Breast epithelium (tissue), 4 donors: Measurements from ENCODE around the gene ZNF385A. TPM values are rescaled to one million over a fixed set of nuclear protein-coding genes. Genes with fewer than 3 reads are reported as not detected.

Experiments
- DNase-seq, 2 donors: peaks; one replicate each; pipeline ENCODE4 v3.0.0-alpha.2; 2019; ENCODE audit warnings: low spot score in 2 of 2
- H3K27ac ChIP-seq, 2 donors: fragments of 200-600 bp; sonication (generic) in 1 of 2; one replicate each; pipeline ENCODE4 v1.5.1; 2016 to 2019; ENCODE audit warnings: mild to moderate bottlenecking in 1 of 2
- H3K27me3 ChIP-seq, 2 donors: fragments of 200-600 bp; sonication (generic) in 1 of 2; one replicate each; pipeline versions ENCODE4 v1.5.1 to v1.6.0; 2017 to 2019; ENCODE audit warnings: control low read depth in 1 of 2, mild to moderate bottlenecking in 1 of 2
- H3K36me3 ChIP-seq: fragments of 200-600 bp; one replicate; pipeline ENCODE4 v1.5.1; 2019
- H3K4me1 ChIP-seq, 2 donors: fragments of 200-600 bp; sonication (generic); one replicate each; pipeline ENCODE4 v1.5.1; 2016 to 2019; ENCODE audit warnings: control low read depth in 1 of 2
- H3K4me3 ChIP-seq, 3 donors: fragments of 200-600 bp; sonication (generic); 1 replicate in 2 of 3; 2 replicates in 1 of 3; pipeline ENCODE4 v1.5.1; 2016 to 2019; ENCODE audit warnings: mild to moderate bottlenecking in 3 of 3, moderate library complexity in 2 of 3
- H3K9me3 ChIP-seq, 2 donors: fragments of 200-600 bp; sonication (generic) in 1 of 2; one replicate each; pipeline ENCODE4 v1.5.1; 2016 to 2019; ENCODE audit warnings: control low read depth in 1 of 2
- POLR2A ChIP-seq: fragments of 450-650 bp; IDR thresholded peaks from one replicate; pipeline ENCODE4 v1.6.1; 2016; ENCODE audit warnings: antibody characterized with exemption, mild to moderate bottlenecking, moderate library complexity
- POLR2AphosphoS5 ChIP-seq, 3 donors: sonication (generic); formaldehyde crosslinking; IDR thresholded peaks; one replicate each; pipeline ENCODE4 v1.6.1; 2017; ENCODE audit warnings: antibody characterized with exemption in 3 of 3
- intact Hi-C: fragments of 100-400 bp; cut with DNase I; formaldehyde crosslinking; loops from one replicate; pipeline ENCODE4 v1.15.1; 2023; ENCODE audit warnings: low total_unique reads
- total RNA-seq, 3 donors: library from RNA; depleted of rRNA; stranded (reverse); fragments of >200 nt; gene quantifications; one replicate each; pipeline ENCODE4 v1.1.0, GENCODE V29; 2016
- TF ChIP-seq, protein P1 (sequence below), 3 donors: fragments of 450-650 bp; IDR thresholded peaks; one replicate each; pipeline ENCODE4 v1.5.1; 2016 to 2017; ENCODE audit warnings: antibody characterized with exemption in 3 of 3, mild to moderate bottlenecking in 3 of 3, moderate library complexity in 3 of 3

The ZNF385A gene
- total RNA-seq, 3 donors from 2014 or later: 8.9 to 18.4 (median 10.5) TPM

- intact Hi-C loops: no loop called here
- TF ChIP-seq POLR2AphosphoS5 (IDR thresholded peaks at IDR 0.05) (no peak), POLR2A (no peak)
- TF ChIP-seq, protein P1, sequence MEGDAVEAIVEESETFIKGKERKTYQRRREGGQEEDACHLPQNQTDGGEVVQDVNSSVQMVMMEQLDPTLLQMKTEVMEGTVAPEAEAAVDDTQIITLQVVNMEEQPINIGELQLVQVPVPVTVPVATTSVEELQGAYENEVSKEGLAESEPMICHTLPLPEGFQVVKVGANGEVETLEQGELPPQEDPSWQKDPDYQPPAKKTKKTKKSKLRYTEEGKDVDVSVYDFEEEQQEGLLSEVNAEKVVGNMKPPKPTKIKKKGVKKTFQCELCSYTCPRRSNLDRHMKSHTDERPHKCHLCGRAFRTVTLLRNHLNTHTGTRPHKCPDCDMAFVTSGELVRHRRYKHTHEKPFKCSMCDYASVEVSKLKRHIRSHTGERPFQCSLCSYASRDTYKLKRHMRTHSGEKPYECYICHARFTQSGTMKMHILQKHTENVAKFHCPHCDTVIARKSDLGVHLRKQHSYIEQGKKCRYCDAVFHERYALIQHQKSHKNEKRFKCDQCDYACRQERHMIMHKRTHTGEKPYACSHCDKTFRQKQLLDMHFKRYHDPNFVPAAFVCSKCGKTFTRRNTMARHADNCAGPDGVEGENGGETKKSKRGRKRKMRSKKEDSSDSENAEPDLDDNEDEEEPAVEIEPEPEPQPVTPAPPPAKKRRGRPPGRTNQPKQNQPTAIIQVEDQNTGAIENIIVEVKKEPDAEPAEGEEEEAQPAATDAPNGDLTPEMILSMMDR (IDR thresholded peaks at IDR 0.05): no peak
- Histone ChIP-seq H3K27me3 (no peaks in the 10 kb centered on the region), H3K27ac (peak overlapping the region; percentile 50 to 73), H3K4me1 (no peaks in the 10 kb centered on the region), H3K36me3 (no peaks in the 10 kb centered on the region), H3K4me3 (peak overlapping the region in 2 of 3 donors; percentile 21 to 32), H3K9me3 (no peaks in the 10 kb centered on the region)
- no peak for DNase-seq
Measured at GRCh38 chr12:54352022-54352531, 32.5 kb downstream of the ZNF385A start.

DNA sequence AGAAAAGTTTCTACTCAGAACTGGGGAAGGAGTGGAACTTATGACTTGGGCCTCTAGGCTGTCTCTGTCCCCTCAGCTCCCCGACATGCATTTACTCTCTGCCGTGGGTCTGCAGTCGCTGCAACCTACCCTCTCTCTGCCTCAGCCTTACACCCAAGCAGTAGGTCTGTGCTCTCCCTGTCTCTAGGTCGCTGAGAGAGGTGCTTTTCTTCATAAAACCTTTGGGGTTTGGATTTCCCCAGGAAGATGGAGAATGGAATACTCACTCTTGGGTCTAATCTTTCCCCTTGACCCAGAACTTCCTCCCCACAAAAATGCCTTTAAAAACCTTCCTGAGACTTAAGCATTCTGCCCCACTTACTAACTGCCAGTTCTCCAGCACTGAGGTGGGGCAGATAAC lies 33.2 kb downstream of the ZNF385A start:
- peak overlapping the region in 1 of 2 donors; percentile 50 for H3K27ac ChIP-seq

DNA sequence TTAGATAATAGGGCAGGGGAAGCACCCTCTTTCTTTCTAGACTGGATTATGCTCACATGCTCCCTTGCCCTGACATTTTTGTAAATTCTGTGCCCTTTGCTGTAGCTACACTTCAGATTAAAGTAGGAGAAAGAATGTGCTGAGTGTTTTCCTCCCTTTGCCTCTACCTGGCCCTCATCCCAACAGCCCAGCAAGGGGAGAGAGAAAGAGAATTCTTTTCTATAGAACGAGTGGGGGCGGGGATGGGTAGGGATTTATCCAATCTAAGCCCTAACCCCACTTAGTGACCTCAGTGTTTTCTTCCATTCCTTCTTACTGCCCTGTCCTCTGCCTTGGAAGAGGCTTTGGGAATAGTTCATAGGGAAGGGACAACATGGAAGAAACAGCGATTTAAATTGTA lies 33.8 kb downstream of the ZNF385A start:
- Histone ChIP-seq H3K4me3 (no peak overlapping the region), H3K4me1 (no peaks in the 10 kb centered on the region), H3K9me3 (no peaks in the 10 kb centered on the region), H3K36me3 (no peaks in the 10 kb centered on the region), H3K27me3 (no peaks in the 10 kb centered on the region), H3K27ac (no peak overlapping the region)
- TF ChIP-seq POLR2A (no peak), POLR2AphosphoS5 (IDR thresholded peaks at IDR 0.05) (no peak)
- TF ChIP-seq, protein P1 (IDR thresholded peaks at IDR 0.05): no peak
- intact Hi-C loops: no loop called here
- no peak for DNase-seq

More for the DNA sequence above, 33.2 kb downstream of the ZNF385A start:
- H3K4me1 ChIP-seq: no peaks in the 10 kb centered on the region
- H3K36me3 ChIP-seq: no peaks in the 10 kb centered on the region
- H3K4me3 ChIP-seq: no peak overlapping the region
- no peaks in the 10 kb centered on the region for H3K9me3 ChIP-seq
- no peak for DNase-seq
- no peaks in the 10 kb centered on the region for H3K27me3 ChIP-seq
- TF ChIP-seq POLR2A (no peak), POLR2AphosphoS5 (IDR thresholded peaks at IDR 0.05) (no peak)
- TF ChIP-seq, protein P1 (IDR thresholded peaks at IDR 0.05): no peak
- intact Hi-C loops: no loop called here

DNA sequence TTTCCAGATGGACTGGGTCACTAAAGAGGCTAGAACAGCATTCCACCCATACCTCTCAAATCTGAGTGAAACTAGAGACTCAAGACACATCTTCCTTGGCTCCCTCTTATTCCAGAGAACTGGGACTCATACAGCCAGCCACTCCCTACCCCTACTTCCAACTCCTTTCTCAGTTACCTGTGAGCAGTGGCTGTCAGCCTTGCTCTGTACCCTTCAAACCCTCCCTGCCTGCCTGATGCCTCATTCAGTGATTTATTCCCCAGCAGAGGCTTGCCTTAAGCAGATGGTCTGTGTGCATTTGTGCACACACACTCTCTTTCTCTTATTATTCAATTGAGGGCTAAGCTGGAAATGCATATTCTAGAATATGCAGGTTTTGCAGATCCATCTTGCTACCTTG lies 34.9 kb downstream of the ZNF385A start:
- no peaks in the 10 kb centered on the region for H3K9me3 ChIP-seq
- H3K27ac ChIP-seq: no peak overlapping the region
- peaks cover 6% of the 10 kb centered on the region for H3K36me3 ChIP-seq
- H3K4me1 ChIP-seq: no peaks in the 10 kb centered on the region
- no peak overlapping the region for H3K4me3 ChIP-seq
- intact Hi-C loops: no loop called here
- TF ChIP-seq POLR2A (no peak), POLR2AphosphoS5 (IDR thresholded peaks at IDR 0.05) (no peak)
- TF ChIP-seq, protein P1 (IDR thresholded peaks at IDR 0.05): no peak
- DNase-seq: no peak
- H3K27me3 ChIP-seq: no peaks in the 10 kb centered on the region

DNA sequence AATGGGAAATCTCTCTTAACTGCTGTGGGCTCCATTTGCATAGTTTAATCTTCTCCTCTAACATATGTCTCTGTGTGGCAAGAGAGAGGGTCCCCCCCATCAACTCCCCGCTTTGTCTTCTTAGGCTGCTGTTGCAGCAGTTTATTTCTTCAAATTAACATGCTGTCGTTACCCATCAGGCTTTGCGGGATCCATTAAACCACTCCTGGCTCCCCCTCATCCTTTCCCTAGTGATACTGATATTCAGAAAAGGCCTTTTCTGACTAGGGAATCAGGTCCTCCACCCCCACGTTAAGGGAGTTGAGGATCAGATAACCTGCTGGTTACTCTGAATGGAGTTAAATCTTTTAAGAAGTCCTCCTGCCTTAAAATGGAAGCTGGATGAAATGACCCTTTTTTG lies 35.5 kb downstream of the ZNF385A start:
- TF ChIP-seq POLR2A (no peak), POLR2AphosphoS5 (IDR thresholded peaks at IDR 0.05) (no peak)
- TF ChIP-seq, protein P1 (IDR thresholded peaks at IDR 0.05): no peak
- H3K4me1 ChIP-seq: no peaks in the 10 kb centered on the region
- H3K36me3 ChIP-seq: peaks cover 6% of the 10 kb centered on the region

More for the DNA sequence above, 35.5 kb downstream of the ZNF385A start:
- Histone ChIP-seq H3K27me3 (no peaks in the 10 kb centered on the region), H3K27ac (no peak overlapping the region), H3K4me3 (no peak overlapping the region), H3K9me3 (no peaks in the 10 kb centered on the region)
- DNase-seq: no peak
- intact Hi-C loops: no loop called here
